Esophagus squamous epithelium (tissue), 4 donors: Measurements from ENCODE around the gene PBX3.

ENCODE experiments used
- CTCF ChIP-seq, 6 experiments: fragments of 450-650 bp in 4 of 6; fragments of 200-600 bp in 2 of 6; sonication (generic) in 2 of 6; IDR thresholded peaks; one replicate each; pipeline ENCODE4 v1.5.1; 2016 to 2019; ENCODE audit warnings: antibody characterized with exemption in 6 of 6, mild to moderate bottlenecking in 4 of 6, moderate library complexity in 4 of 6
- POLR2A ChIP-seq, 4 donors: fragments of 450-650 bp; IDR thresholded peaks; one replicate each; pipeline ENCODE4 v1.6.1; 2017; ENCODE audit warnings: antibody characterized with exemption in 4 of 4, mild to moderate bottlenecking in 4 of 4, moderate library complexity in 3 of 4

- TF ChIP-seq CTCF (IDR thresholded peaks at IDR 0.05), result no peak
- no peak for TF ChIP-seq POLR2A (IDR thresholded peaks at IDR 0.05)
Observed at GRCh38 chr9:125771037-125771436, 23.9 kb downstream of the PBX3 start.
